ENCODE data around the gene AKAP3.

AKAP3 gene

DNA sequence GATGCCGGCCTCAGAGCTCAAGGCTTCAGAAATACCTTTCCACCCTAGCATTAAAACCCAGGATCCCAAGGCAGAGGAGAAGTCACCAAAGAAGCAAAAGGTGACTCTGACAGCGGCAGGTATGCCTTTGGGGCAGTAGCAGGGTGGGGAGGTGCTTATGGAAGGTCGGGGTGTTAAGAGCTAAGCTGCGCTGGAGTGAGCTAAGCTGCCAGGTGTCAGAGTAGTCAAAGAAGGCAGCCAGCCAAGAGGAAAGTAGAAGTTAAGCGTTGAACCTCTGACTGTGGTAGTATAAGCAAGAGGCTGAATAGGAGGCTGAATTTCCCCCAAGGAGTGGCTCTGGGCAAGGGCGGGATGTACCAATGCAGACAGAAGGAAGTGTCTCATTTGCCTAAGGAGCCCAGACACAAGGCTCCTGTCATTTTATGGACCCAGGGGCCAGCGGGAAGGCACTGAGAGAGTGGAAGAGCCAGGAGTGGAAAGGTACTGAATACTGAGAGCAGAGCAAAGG is 57.6 kb downstream of the AKAP3 start:
- no peak for DNase-seq

DNA sequence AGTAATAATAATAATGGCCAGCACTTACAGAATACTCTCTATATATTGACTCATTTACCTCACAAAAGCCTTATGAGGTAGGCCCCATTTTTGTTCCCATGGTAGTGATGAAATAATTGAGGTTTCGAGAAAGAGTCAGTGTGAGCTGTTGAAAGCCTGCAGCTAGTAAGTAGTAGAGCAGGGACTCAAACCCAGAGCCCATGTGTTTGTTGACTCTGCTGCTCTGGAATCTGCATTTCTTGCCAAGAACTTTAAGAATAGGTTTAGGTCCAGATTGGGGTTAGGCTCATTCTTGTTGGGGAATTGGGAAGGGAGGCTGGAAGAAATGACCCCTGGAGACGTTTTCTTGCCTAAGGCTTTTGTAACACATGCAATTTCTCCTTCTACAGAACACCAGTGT is 58.9 kb downstream of the AKAP3 start:
- no peak for DNase-seq

DNA sequence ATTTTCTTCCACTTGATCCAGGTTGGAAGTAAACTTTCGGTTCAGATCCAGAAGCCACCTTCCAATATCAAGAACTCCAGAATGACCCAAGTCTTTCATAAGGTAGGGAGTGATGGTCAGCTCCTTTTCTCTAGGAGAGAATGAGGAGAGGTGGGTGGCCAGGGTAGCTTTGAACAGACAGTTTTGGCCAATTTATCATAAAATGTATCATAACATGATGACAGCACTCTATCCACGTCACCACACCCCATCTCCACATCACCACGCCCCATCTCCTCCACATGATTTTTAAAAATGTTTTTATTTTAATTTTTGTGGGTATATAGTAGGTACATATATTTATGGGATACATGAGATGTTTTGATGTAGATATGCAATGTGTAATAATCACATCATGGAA is 59.9 kb downstream of the AKAP3 start:
- DNase-seq = no peak

DNA sequence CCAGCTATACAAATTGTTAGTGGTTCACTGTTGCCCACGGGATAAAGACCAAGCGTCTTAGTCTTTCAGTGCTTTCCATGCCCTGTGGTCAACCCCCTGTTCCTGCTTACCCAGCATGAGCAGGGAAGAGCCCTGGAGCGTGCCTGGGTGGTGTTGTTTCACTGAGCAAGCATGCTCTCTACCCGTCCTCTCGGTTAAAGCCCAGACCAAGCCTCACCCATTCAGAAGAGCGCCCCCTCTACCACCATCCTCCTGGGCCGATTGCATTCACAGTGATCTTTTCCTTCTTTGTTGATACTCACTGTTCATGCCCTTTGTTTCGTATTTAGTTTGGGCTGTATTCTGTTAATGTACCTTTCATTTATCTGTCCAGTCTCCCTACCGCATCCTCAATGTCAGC is 61.7 kb downstream of the AKAP3 start:
- DNase-seq = no peak

DNA sequence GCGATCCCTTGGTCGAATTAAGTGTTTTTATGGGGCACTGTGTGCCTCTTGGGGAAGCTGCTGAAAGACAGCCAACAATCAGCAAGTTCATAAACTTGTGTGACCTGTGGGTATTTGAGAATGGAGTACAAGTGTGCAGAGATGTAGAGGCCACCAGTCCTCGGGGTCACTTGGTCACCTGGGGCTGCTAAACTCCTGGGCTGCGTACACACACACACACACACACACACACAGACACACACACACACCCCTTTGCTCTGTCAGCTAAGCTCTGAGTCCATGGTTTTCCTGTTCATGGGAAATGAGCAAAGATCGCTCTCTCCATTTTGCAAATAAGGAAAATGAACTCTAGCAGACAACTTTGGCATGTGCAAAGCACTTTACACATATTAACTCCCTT is 62.4 kb downstream of the AKAP3 start:
- DNase-seq = no peak

DNA sequence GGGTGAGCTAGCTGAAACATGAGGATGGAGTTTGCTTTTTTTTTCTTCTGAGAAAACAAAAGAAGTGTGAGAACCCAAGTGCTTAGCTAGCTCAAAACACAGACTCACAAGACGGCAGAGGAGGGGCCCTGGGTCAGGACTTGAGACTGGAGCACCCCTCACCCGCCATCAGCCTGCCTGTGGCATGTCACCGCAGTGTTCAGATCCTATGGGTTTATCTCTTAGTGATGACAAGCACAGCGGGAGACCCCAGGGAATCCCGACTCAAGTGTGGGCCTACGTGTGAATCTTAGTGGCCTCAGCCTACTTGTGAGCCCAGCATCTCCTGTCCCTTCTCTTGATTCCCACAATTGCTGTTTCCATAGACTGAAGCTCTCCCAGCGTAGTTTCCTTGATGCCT is 64.0 kb downstream of the AKAP3 start:
- no peak for DNase-seq

DNA sequence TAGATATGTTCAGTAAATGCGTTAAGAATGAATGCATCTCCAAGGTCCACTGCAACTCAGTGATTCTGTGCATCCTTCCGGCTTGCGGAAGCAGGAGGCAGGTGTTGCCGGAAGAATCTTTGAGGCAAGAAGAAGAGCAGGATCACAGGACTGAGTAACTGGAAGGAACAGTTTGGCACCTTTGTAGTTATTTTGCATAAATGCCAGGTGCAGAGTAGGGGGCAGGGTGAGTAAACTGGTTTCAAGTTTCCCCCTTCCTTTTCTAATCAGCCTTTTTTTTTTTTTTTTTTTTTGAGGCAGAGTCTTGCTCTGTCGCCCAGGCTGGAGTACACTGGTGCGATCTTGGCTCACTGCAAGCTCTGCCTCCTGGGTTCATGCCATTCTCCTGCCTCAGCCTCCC is 64.6 kb downstream of the AKAP3 start:
- DNase-seq = no peak

DNA sequence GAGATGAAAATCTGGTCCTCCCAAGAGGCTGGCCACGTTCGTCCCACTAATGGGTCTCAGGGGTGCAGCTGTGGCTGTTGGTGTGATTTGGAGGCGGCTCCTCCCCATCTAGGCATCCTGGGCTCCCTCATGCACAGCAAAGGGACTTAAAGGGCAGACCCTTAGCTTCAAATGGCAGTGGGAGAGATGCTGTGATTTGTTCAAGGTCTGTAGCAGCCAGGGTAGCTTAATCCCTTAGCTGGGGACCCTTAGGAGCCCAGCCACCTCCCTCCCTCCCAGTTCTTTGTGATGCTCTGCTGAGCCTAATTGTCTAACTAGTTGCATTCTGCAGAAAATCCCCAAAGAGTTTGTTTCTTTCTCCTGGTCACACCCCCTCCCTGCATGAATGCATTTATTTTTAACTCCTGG is 68.6 kb downstream of the AKAP3 start:
- no peak for DNase-seq

DNA sequence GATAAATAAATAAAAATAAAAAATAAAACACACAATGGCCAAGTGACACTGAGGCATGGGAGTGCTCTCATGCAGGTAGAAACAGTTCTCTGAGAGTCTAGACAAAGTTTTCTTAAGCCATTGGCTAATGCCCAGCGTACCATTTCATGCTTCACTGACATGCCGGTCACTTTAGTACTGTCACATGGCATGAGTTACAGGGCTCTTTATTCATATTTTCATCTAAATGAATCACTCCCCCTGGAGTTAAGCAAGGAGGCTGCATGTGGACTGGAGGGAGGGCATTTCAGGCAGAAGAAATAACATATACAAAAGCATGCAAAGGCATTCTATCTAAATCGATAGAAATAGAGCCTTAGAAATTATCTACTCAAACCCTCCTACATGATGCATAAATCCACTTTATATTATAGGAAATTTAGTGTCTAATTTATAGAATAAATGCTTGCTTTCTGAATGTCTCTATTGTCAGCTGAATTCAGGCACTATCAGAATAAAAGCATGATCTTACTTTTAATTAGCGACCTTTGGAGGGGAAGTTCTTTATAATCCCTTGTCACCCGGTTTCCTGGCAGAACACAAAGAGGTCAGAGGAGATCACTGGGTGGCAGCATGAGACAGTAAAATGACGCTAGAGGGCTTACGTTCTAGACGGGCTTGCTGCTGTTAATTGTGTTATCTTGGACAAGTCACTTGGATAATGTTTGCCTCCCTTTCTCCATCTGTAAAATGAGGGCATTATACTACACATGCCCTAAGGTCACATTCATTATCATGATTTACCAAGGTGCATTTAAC is 69.3 kb downstream of the AKAP3 start:
- DNase-seq = no peak

DNA sequence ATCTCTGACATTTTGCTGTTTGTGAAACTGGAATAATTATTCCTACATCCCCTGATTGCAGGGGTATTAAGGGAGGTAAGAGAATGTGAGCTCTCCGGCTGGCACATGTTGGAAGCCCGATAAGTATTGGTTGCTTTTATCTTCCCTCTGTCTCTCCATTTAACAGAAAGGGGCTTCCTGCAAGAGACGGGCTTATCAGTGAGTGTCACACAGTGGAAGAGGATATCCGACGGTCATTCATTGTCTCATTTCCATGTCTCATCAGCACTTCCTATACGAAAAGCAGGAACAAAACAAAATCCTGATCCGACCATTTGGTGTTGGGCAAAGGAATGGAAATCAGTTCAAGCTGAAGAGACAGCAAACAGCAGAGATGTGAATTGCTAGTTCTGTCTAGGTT is 76.2 kb downstream of the AKAP3 start:
- no peak for DNase-seq

DNA sequence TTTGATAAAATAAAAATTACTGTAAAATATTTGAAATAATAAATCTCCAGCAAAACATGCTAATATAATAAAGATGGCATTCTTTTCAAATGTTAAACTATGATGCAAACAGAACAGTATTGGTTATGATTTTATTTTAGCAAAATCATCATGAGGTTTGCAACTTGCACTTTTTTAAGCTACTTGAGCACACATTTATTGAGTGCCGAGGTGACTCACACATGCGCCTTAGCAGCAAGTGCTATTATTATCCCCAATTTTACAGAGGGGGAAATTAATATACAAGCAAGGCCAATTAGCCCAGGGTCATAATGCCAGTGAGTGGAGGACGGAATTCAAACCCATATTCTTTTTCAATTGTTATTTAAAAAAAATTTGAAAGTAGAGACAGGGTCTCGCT is 79.6 kb downstream of the AKAP3 start:
- DNase-seq = no peak

DNA sequence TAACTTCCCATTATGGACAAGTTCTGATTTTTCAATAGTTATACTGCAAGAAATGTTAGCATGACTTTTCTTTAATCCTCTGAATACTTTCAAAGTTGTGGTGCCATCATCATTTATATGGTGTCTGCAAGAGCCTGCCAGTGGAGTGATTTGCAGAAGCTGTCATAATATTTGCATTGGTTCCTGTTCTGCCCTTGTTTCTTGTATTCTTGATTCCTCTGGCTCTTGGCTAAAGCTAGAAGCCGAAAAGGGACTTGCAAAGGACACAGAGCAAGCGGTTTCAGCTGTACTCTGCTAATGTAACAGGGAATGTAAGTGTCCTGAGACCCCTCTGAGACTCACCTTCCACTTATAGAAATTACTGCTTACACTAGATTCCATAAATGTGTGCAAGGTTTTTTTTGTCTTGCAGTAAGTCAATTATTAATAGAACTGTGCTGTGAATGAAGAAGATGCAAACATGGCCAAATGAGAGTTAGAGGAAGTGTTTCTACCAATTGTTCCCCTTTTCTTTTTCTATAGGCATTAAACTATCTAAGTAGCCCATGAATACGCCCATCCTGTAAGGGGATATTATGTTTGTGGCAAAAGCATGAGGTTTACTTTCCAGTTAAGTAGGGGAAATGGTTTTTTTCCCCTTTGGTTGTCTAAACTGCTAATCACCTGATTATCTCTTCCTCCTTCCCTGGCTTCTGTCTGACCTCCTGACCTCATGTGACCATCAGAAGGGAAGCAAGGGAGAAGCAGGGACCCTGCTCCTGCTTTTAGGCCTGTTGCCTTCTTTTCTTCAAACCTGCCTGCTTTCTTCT is 81.6 kb downstream of the AKAP3 start:
- DNase-seq = no peak

DNA sequence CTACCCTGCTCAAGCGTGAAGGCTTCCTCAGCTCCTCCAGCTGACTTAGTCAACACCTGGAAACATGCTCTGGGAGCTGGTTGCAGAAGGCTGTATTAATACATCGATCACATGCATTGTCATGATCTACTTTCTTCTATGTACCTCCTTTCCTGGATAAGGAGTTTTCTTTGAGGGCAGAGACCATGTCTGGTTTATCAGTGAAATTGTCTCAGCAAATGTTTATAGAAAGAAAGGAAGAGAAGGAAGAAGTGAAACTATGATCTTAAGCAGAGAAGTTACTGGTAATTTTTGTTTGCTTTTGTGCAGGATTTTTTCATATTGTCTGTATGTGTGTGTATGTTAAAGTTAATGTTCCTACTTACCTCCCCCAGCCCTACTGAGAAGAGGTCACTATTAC is 82.4 kb downstream of the AKAP3 start:
- no peak for DNase-seq
